ENCODE results near the gene TBPL1.

DNA sequence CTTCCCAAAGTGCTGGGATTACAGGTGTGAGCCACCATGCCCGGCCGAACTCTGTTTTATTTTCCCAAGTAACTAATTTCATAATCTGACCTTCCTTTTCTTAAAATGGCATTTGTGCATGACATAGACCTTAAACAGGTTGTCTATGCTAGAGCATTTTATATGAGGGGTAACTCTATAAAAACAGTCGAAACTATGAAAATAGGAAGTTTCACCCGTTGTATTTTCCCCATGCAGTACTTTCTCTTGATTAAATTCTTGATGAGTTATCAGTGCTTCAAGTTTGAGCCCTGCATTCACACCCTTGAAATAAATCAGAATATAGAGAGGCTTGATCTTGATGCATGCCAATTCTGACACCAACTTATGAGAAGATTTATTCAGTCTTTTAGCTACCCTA is 11.7 kb downstream of the TBPL1 start:
- TF ChIP-seq EP300 (IDR thresholded peaks at IDR 0.05) = no peak
- TF ChIP-seq, protein P1, sequence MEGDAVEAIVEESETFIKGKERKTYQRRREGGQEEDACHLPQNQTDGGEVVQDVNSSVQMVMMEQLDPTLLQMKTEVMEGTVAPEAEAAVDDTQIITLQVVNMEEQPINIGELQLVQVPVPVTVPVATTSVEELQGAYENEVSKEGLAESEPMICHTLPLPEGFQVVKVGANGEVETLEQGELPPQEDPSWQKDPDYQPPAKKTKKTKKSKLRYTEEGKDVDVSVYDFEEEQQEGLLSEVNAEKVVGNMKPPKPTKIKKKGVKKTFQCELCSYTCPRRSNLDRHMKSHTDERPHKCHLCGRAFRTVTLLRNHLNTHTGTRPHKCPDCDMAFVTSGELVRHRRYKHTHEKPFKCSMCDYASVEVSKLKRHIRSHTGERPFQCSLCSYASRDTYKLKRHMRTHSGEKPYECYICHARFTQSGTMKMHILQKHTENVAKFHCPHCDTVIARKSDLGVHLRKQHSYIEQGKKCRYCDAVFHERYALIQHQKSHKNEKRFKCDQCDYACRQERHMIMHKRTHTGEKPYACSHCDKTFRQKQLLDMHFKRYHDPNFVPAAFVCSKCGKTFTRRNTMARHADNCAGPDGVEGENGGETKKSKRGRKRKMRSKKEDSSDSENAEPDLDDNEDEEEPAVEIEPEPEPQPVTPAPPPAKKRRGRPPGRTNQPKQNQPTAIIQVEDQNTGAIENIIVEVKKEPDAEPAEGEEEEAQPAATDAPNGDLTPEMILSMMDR (IDR thresholded peaks at IDR 0.05) = no peak
- no peak for TF ChIP-seq POLR2A (IDR thresholded peaks at IDR 0.05)
- TF ChIP-seq POLR2AphosphoS5 (IDR thresholded peaks at IDR 0.05) = no peak
